H1 (cell line): ENCODE data around the gene SMARCC1. TPM values are rescaled to one million over a fixed set of nuclear protein-coding genes. Genes with fewer than 3 reads are reported as not detected.

Experiments
- BCL11A ChIP-seq, 2 experiments: IDR thresholded peaks; one replicate each; pipeline ENCODE4 v1.6.1; 2011; ENCODE audit warnings: low read depth in 2 of 2, low read length in 2 of 2, mild to moderate bottlenecking in 2 of 2
- RXRA ChIP-seq: IDR thresholded peaks from 2 replicates; pipeline ENCODE4 v1.6.1; 2011; ENCODE audit warnings: low read depth, mild to moderate bottlenecking, low read length, moderate library complexity; ENCODE audit not compliant: insufficient read depth
- SUZ12 ChIP-seq: fragments of 200-600 bp; sonication (generic); IDR thresholded peaks from 2 replicates; pipeline ENCODE4 v1.6.1; 2012; ENCODE audit warnings: mild to moderate bottlenecking, inconsistent platforms, low read length, moderate library complexity, mixed read lengths
- polyA plus RNA-seq, 7 experiments: library from polyadenylated mRNA; depleted of rRNA in 3 of 7; stranded (reverse) in 5 of 7; unstranded in 2 of 7; fragments of >200 nt in 5 of 7; fragments of 200-250 nt in 2 of 7; gene quantifications; 1 replicate in 5 of 7; 2 replicates in 1 of 7; 4 replicates in 1 of 7; pipeline versions ENCODE4 v1.2.1 to v1.2.3, GENCODE V29; 2011 to 2013; ENCODE audit warnings: missing spikeins in 2 of 7, mixed read lengths in 2 of 7
- total RNA-seq: library from RNA; stranded (reverse); fragmentation: NEBNext Ultra II Directional; extraction: Animal tissue kit (Norgen Biotek cat#: 25700); gene quantifications from 2 replicates; pipeline ENCODE4 v1.2.1, GENCODE V29; 2021

SMARCC1 gene
- total and polyA plus RNA-seq, 2 of the 8 experiments (the other 6 are each of a cell fraction or from before 2014, with no cell fraction given), result 64.1 to 335 TPM

DNA sequence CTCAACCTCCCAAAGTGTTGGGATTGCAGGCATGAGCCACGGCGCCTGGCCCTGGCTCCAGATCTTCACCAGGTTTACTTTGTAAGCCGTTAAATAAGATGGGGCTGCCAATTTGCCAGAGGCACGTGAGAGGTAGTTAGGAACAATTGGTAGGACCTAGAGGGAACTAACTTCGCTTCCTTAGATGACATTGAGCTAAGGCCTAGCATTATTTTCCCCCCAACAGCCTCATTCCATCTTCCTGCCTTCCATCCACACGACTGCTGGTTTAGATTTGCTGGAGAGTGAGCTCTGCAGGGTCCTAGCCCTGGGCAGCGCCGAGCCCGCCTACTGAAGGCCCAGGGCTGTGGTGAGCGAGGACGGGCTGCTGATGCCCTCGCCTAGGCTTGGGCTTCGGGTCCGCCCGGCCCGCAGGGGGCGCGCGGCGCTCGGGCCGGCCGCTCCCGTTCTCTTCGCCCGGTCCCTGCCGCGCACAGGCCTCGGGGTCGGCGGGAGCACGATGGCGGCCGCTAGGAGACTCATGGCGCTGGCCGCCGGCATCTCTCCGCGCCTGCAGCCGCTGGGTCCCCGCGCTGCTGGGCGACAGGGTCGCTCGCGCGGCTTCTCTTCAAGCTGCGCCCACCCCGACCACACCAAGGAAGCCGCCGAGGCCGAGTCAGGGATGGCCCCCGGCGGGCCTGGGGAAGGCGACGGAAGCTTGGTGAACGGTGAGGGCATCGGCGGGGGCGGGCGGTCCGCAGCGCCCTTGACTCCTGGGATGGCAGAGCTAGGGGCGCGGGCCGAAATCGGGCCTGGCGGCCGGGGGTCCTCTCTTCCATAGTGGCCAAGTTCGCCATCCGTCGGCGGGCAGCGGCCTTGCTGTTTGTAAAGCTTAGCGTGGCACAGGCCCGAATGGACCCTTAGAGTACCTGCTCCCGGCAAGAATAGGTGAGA lies 43.1 kb upstream of the SMARCC1 start (continued):
- TF ChIP-seq RXRA (no peak), SUZ12 (no peak), BCL11A (IDR thresholded peaks at IDR 0.05; ENCODE audit: low read depth in 2 of 2, low read length in 2 of 2) (no peak)
